ENCODE data around the gene BCAS4. TPM values are rescaled to one million over a fixed set of nuclear protein-coding genes. Genes with fewer than 3 reads are reported as not detected.
"Not testable (repeated sequence)": the region's sequence is repeated elsewhere in the genome, so short reads cannot be mapped to it uniquely, and the experiment has no call there.

Gene BCAS4
- total RNA-seq, 4 donors from 2014 or later, result 0.30 to 0.84 (median 0.51) TPM

GRCh38 chr20:50758992-50759391, 35.9 kb upstream of the BCAS4 start:
- WGBS, 2 donors, result 86 to 89% methylated on average over 3 of the region's 3 CpGs
- TF ChIP-seq EP300 (IDR thresholded peaks at IDR 0.05) (no peak), POLR2A (IDR thresholded peaks at IDR 0.05) (no peak), CTCF (IDR thresholded peaks at IDR 0.05) (no peak)
- Histone ChIP-seq H3K27me3 (no peaks in the 10 kb centered on the region), H3K27ac (no peak overlapping the region), H3K4me1 (no peaks in the 10 kb centered on the region), H3K36me3 (no peaks in the 10 kb centered on the region), H3K4me3 (no peak overlapping the region), H3K9me3 (no peaks in the 10 kb centered on the region)
- DNase-seq (ENCODE audit: low spot score in 2 of 2), result no peak

- DNase-seq (ENCODE audit: low spot score in 2 of 2), result no peak
- H3K27ac ChIP-seq, result no peak overlapping the region
- no peaks in the 10 kb centered on the region for H3K9me3 ChIP-seq
- H3K36me3 ChIP-seq, result no peaks in the 10 kb centered on the region
- WGBS, 2 donors, result 87 to 96% methylated on average over 5 of the region's 5 CpGs
- no peaks in the 10 kb centered on the region for H3K4me1 ChIP-seq
- TF ChIP-seq EP300 (IDR thresholded peaks at IDR 0.05) (no peak), POLR2A (IDR thresholded peaks at IDR 0.05) (no peak), CTCF (IDR thresholded peaks at IDR 0.05) (no peak)
- no peaks in the 10 kb centered on the region for H3K27me3 ChIP-seq
- H3K4me3 ChIP-seq, result no peak overlapping the region
Measured at GRCh38 chr20:50759678-50760077, 35.2 kb upstream of the BCAS4 start.

GRCh38 chr20:50762045-50762422, 32.8 kb upstream of the BCAS4 start:
- Histone ChIP-seq H3K4me1 (no peaks in the 10 kb centered on the region), H3K4me3 (no peak overlapping the region), H3K27ac (peak overlapping the region in 1 of 4 donors; percentile 40), H3K27me3 (no peaks in the 10 kb centered on the region), H3K36me3 (no peaks in the 10 kb centered on the region), H3K9me3 (no peaks in the 10 kb centered on the region)
- WGBS, 2 donors, result 62 to 74% methylated on average over 6 of the region's 6 CpGs
- TF ChIP-seq POLR2A (IDR thresholded peaks at IDR 0.05) (no peak), CTCF (IDR thresholded peaks at IDR 0.05) (no peak), EP300 (IDR thresholded peaks at IDR 0.05) (no peak)
- DNase-seq (ENCODE audit: low spot score in 2 of 2), result no peak

GRCh38 chr20:50762435-50763220, 32.2 kb upstream of the BCAS4 start:
- DNase-seq (ENCODE audit: low spot score in 2 of 2), result no peak
- TF ChIP-seq CTCF (IDR thresholded peaks at IDR 0.05), result no peak
- TF ChIP-seq EP300 (IDR thresholded peaks at IDR 0.05), result peak in 1 of 2 donors; percentile 5

GRCh38 chr20:50763550-50764458, 31.1 kb upstream of the BCAS4 start:
- H3K27ac ChIP-seq; DNase-seq (ENCODE audit: low spot score in 2 of 2); H3K9me3 ChIP-seq; H3K4me1 ChIP-seq; H3K27me3 ChIP-seq; H3K4me3 ChIP-seq; H3K36me3 ChIP-seq: not testable (repeated sequence)
- 93 to 94% methylated on average over 20 of the region's 20 CpGs for WGBS, 2 donors

More at GRCh38 chr20:50762435-50763220, 32.2 kb upstream of the BCAS4 start:
- WGBS, 2 donors, result 46 to 49% methylated on average over 12 of the region's 12 CpGs
- Histone ChIP-seq H3K36me3 (no peaks in the 10 kb centered on the region), H3K4me3 (no peak overlapping the region), H3K4me1 (no peaks in the 10 kb centered on the region), H3K9me3 (no peaks in the 10 kb centered on the region), H3K27ac (peak overlapping the region in 1 of 4 donors; percentile 40), H3K27me3 (no peaks in the 10 kb centered on the region)

GRCh38 chr20:50765251-50765650, 29.6 kb upstream of the BCAS4 start:
- not testable (repeated sequence) for H3K4me3 ChIP-seq; H3K27ac ChIP-seq; DNase-seq (ENCODE audit: low spot score in 2 of 2); H3K4me1 ChIP-seq; H3K27me3 ChIP-seq; H3K9me3 ChIP-seq; H3K36me3 ChIP-seq
- WGBS, 2 donors, result 80% methylated on average over 10 of the region's 10 CpGs

Measured in tibial nerve (tissue), 4 donors.